Measurements from ENCODE around the gene PROKR1. TPM values are rescaled to one million over a fixed set of nuclear protein-coding genes. Genes with fewer than 3 reads are reported as not detected.

PROKR1 gene
- not detected in 2 replicates for total RNA-seq

GRCh38 chr2:68643011-68643873 lies at the start of gene PROKR1:
Gene PROKR1, plus strand, starts transcription at chr2:68643579. Its CDS starts 2,243 bp downstream, at chr2:68645822.

Other genes with a start within 250 kb of the PROKR1 start
- gene FBXO48, start 176.3 kb upstream of the PROKR1 start, total RNA-seq = 0.28 TPM in 2 replicates
- gene APLF, start 176.0 kb upstream of the PROKR1 start, total RNA-seq = 4.8 and 7.0 TPM in 2 replicates
- gene ARHGAP25, start 91.2 kb downstream of the PROKR1 start, total RNA-seq = 0.14 and 0.28 TPM in 2 replicates
- gene BMP10, start 227.8 kb downstream of the PROKR1 start, total RNA-seq = not detected in 2 replicates

Measured in smooth muscle cell of bladder (primary cell).